Keratinocyte (primary cell): ENCODE measurements around the gene ARID1B. TPM values are rescaled to one million over a fixed set of nuclear protein-coding genes. Genes with fewer than 3 reads are reported as not detected.

Experiments used
- DNase-seq: peaks from one replicate; pipeline ENCODE4 v3.0.0-alpha.2; 2011; ENCODE audit warnings: low read depth, missing footprints, low spot score
- FAIRE-seq: peaks from 2 replicates; lab custom pipeline; 2011; peaks lifted over from hg19 to GRCh38; lab: Jason Lieb, UNC
- H2AFZ ChIP-seq: 2 replicates; pipeline ENCODE4 v1.6.0; 2012; ENCODE audit warnings: low read length, control low read depth, inconsistent platforms; ENCODE audit not compliant: control insufficient read depth
- H3K27ac ChIP-seq: 2 replicates; pipeline ENCODE4 v1.5.1; 2011; ENCODE audit warnings: low read length; ENCODE audit not compliant: control insufficient read depth, insufficient read depth
- H3K27me3 ChIP-seq: 3 replicates; pipeline ENCODE4 v1.6.0; 2011; ENCODE audit warnings: low read length; ENCODE audit not compliant: control insufficient read depth, insufficient read depth; ENCODE audit errors: extremely low read depth
- H3K36me3 ChIP-seq, 2 experiments: 2 replicates in 1 of 2; 3 replicates in 1 of 2; pipeline ENCODE4 v1.5.1; 2011; ENCODE audit warnings: low read length in 2 of 2, mild to moderate bottlenecking in 1 of 2; ENCODE audit not compliant: control insufficient read depth in 2 of 2, insufficient read depth in 2 of 2; ENCODE audit errors: extremely low read depth in 1 of 2
- H3K4me1 ChIP-seq: 3 replicates; pipeline ENCODE4 v1.5.1; 2011; ENCODE audit warnings: low read length; ENCODE audit not compliant: control insufficient read depth, insufficient read depth; ENCODE audit errors: extremely low read depth
- H3K4me2 ChIP-seq: 3 replicates; pipeline ENCODE4 v1.6.0; 2011; ENCODE audit warnings: low read depth, low read length; ENCODE audit not compliant: control insufficient read depth, insufficient read depth; ENCODE audit errors: extremely low read depth
- H3K4me3 ChIP-seq, 3 experiments: fragments of 200-600 bp in 1 of 3; sonication (generic) in 1 of 3; 2 replicates in 2 of 3; 3 replicates in 1 of 3; pipeline ENCODE4 v1.5.1; 2011 to 2016; ENCODE audit warnings: low read length in 3 of 3, mild to moderate bottlenecking in 3 of 3, control low read depth in 2 of 3, inconsistent platforms in 1 of 3, low read depth in 1 of 3, mixed read lengths in 1 of 3, mixed run types in 1 of 3, moderate library complexity in 1 of 3; ENCODE audit not compliant: control insufficient read depth in 2 of 3, insufficient read depth in 2 of 3; ENCODE audit errors: extremely low read depth in 1 of 3
- H3K79me2 ChIP-seq: 2 replicates; pipeline ENCODE4 v1.6.0; 2012; ENCODE audit warnings: low read length; ENCODE audit not compliant: control insufficient read depth, insufficient read depth
- H3K9ac ChIP-seq: 3 replicates; pipeline ENCODE4 v1.6.0; 2011; ENCODE audit warnings: low read length; ENCODE audit not compliant: control insufficient read depth, insufficient read depth; ENCODE audit errors: extremely low read depth
- H3K9me1 ChIP-seq: 3 replicates; pipeline ENCODE4 v1.6.0; 2011; ENCODE audit warnings: low read length; ENCODE audit not compliant: control insufficient read depth, insufficient read depth; ENCODE audit errors: extremely low read depth
- H3K9me3 ChIP-seq: 2 replicates; pipeline ENCODE4 v1.5.1; 2012; ENCODE audit warnings: low read depth, low read length; ENCODE audit not compliant: control insufficient read depth
- H4K20me1 ChIP-seq: 3 replicates; pipeline ENCODE4 v1.6.0; 2011; ENCODE audit warnings: low read length; ENCODE audit not compliant: control insufficient read depth, insufficient read depth; ENCODE audit errors: extremely low read depth
- CTCF ChIP-seq, 3 experiments: IDR thresholded peaks in 1 of 3; conservative IDR thresholded peaks in 1 of 3; optimal IDR thresholded peaks in 1 of 3; 2 replicates in 2 of 3; 3 replicates in 1 of 3; pipeline versions ENCODE3 to v1.5.1; 2011; ENCODE audit warnings: low read length in 3 of 3, mild to moderate bottlenecking in 3 of 3, moderate library complexity in 2 of 3, control low read depth in 1 of 3, inconsistent platforms in 1 of 3; ENCODE audit not compliant: insufficient read depth in 2 of 3; ENCODE audit errors: extremely low read depth in 1 of 3
- EZH2 ChIP-seq: IDR thresholded peaks from one replicate; pipeline ENCODE4 v1.6.1; 2012; ENCODE audit warnings: inconsistent platforms, mild to moderate bottlenecking, low read length, moderate library complexity
- dilution Hi-C: fragments of 300-500 bp; cut with MboI; formaldehyde crosslinking; loops from one replicate; pipeline ENCODE4 v1.7.0; 2020; ENCODE audit warnings: low sequenced_read_pairs; ENCODE audit not compliant: extremely low pct_ligation_motif_present
- polyA plus RNA-seq, 5 experiments: library from polyadenylated mRNA; depleted of rRNA in 3 of 5; stranded (reverse) in 3 of 5; stranded (forward) in 1 of 5; unstranded in 1 of 5; fragments of >200 nt; gene quantifications; 1 replicate in 1 of 5; 2 replicates in 3 of 5; 3 replicates in 1 of 5; pipeline versions ENCODE4 v1.2.1 to v1.2.3, GENCODE V29; 2011 to 2012; ENCODE audit warnings: missing spikeins in 2 of 5, low read depth in 1 of 5, low replicate concordance in 1 of 5

ARID1B gene
- polyA plus RNA-seq, 1 donor (not counting 4 experiments of a cell fraction or from before 2014, with no cell fraction given): 14.9 TPM

GRCh38 chr6:157217894-157218370 lies 440.8 kb downstream of the ARID1B start:
- no peak overlapping the region for H3K4me2 ChIP-seq
- H3K79me2 ChIP-seq: no peaks in the 10 kb centered on the region
- H3K9ac ChIP-seq: no peak overlapping the region
- H3K4me1 ChIP-seq: peaks cover 20% of the 10 kb centered on the region
- dilution Hi-C loops: no loop called here
- H3K9me1 ChIP-seq: no peaks in the 10 kb centered on the region
- no peak for DNase-seq
- TF ChIP-seq CTCF (optimal IDR thresholded peaks at IDR 0.05 in 1 of 3, IDR thresholded peaks at IDR 0.05 in 1 of 3, conservative IDR thresholded peaks at IDR 0.05 in 1 of 3; ENCODE audit: extremely low read depth in 1 of 3, insufficient read depth in 2 of 3, low read length in 3 of 3): no peak
- no peak for TF ChIP-seq EZH2
- no peak overlapping the region for H3K4me3 ChIP-seq
- FAIRE-seq: no peak
- H3K9me3 ChIP-seq: no peaks in the 10 kb centered on the region
- H3K27ac ChIP-seq: no peak overlapping the region
- no peaks in the 10 kb centered on the region for H4K20me1 ChIP-seq
- H2AFZ ChIP-seq: no peak overlapping the region
- no peaks in the 10 kb centered on the region for H3K27me3 ChIP-seq
- H3K36me3 ChIP-seq: no peaks in the 10 kb centered on the region

- H3K9ac ChIP-seq: no peak overlapping the region
- H3K9me1 ChIP-seq: no peaks in the 10 kb centered on the region
- peaks cover 20% of the 10 kb centered on the region for H3K4me1 ChIP-seq
- H3K79me2 ChIP-seq: no peaks in the 10 kb centered on the region
- H3K27ac ChIP-seq: no peak overlapping the region
- no peaks in the 10 kb centered on the region for H3K9me3 ChIP-seq
- TF ChIP-seq EZH2 (no peak), CTCF (optimal IDR thresholded peaks at IDR 0.05 in 1 of 3, IDR thresholded peaks at IDR 0.05 in 1 of 3, conservative IDR thresholded peaks at IDR 0.05 in 1 of 3; ENCODE audit: extremely low read depth in 1 of 3, insufficient read depth in 2 of 3, low read length in 3 of 3) (no peak)
- dilution Hi-C loops: no loop called here
- no peaks in the 10 kb centered on the region for H3K27me3 ChIP-seq
- no peak overlapping the region for H3K4me2 ChIP-seq
- H4K20me1 ChIP-seq: no peaks in the 10 kb centered on the region
- no peaks in the 10 kb centered on the region for H3K36me3 ChIP-seq
- DNase-seq: no peak
- no peak for FAIRE-seq
- no peak overlapping the region for H3K4me3 ChIP-seq
- no peak overlapping the region for H2AFZ ChIP-seq
These were observed 441.4 kb downstream of the ARID1B start for GRCh38 chr6:157218371-157219198.
